ENCODE measurements around the gene CXCL5. TPM values are rescaled to one million over a fixed set of nuclear protein-coding genes. Genes with fewer than 3 reads are reported as not detected.

CXCL5 gene
- total and polyA plus RNA-seq, 4 donors: 1.6 to 52.8 (median 40.2) TPM

GRCh38 chr4:73989928-73990327, 8.5 kb downstream of the CXCL5 start:
- no peak for TF ChIP-seq CTCF (IDR thresholded peaks at IDR 0.05; ENCODE audit: control extremely low read depth, extremely low read depth)
- Histone ChIP-seq H3K4me1 (ENCODE audit: control insufficient read depth in 5 of 5, insufficient read depth in 5 of 5, low read length in 5 of 5) (no peaks in the 10 kb centered on the region), H3K36me3 (ENCODE audit: control insufficient read depth in 4 of 4, insufficient read depth in 4 of 4, low read length in 4 of 4) (no peaks in the 10 kb centered on the region), H3K4me3 (no peak overlapping the region), H3K27me3 (ENCODE audit: control insufficient read depth in 3 of 3, insufficient read depth in 3 of 3, low read length in 2 of 3) (peaks cover 0 to 3% (median 0%) of the 10 kb centered on the region in 3 donors), H3K9me3 (ENCODE audit: control insufficient read depth in 4 of 4, insufficient read depth in 3 of 4, low read length in 3 of 4) (no peaks in the 10 kb centered on the region), H3K9ac (ENCODE audit: insufficient read depth in 1 of 2, low read length in 2 of 2) (no peak overlapping the region), H3K27ac (ENCODE audit: low read depth in 1 of 2, low read length in 1 of 2) (no peak overlapping the region)
- DNase-seq: no peak
- 86 to 92% methylated on average over 5 of the region's 5 CpGs for WGBS, 2 donors
- no peak for ATAC-seq (ENCODE audit: insufficient read depth, low FRiP score)

GRCh38 chr4:73989031-73989430, 9.4 kb downstream of the CXCL5 start:
- Histone ChIP-seq H3K9ac (ENCODE audit: insufficient read depth in 1 of 2, low read length in 2 of 2) (no peak overlapping the region), H3K4me1 (ENCODE audit: control insufficient read depth in 5 of 5, insufficient read depth in 5 of 5, low read length in 5 of 5) (no peaks in the 10 kb centered on the region), H3K36me3 (ENCODE audit: control insufficient read depth in 4 of 4, insufficient read depth in 4 of 4, low read length in 4 of 4) (no peaks in the 10 kb centered on the region), H3K4me3 (no peak overlapping the region), H3K27me3 (ENCODE audit: control insufficient read depth in 3 of 3, insufficient read depth in 3 of 3, low read length in 2 of 3) (peaks cover 0 to 3% (median 0%) of the 10 kb centered on the region in 3 donors), H3K27ac (ENCODE audit: low read depth in 1 of 2, low read length in 1 of 2) (no peak overlapping the region), H3K9me3 (ENCODE audit: control insufficient read depth in 4 of 4, insufficient read depth in 3 of 4, low read length in 3 of 4) (no peaks in the 10 kb centered on the region)
- ATAC-seq (ENCODE audit: insufficient read depth, low FRiP score): no peak
- 56 to 67% methylated on average over 3 of the region's 3 CpGs for WGBS, 2 donors
- DNase-seq: no peak
- no peak for TF ChIP-seq CTCF (IDR thresholded peaks at IDR 0.05; ENCODE audit: control extremely low read depth, extremely low read depth)

- no peak within 1 kb of the TSS for H3K27ac ChIP-seq (ENCODE audit: low read depth in 1 of 2, low read length in 1 of 2)
- H3K4me1 ChIP-seq (ENCODE audit: control insufficient read depth in 5 of 5, insufficient read depth in 5 of 5, low read length in 5 of 5): no peaks in the 10 kb centered on the region
- no peak within 1 kb of the TSS for H3K4me3 ChIP-seq
- H3K9ac ChIP-seq (ENCODE audit: insufficient read depth in 1 of 2, low read length in 2 of 2): no peak within 1 kb of the TSS
- no peaks in the 10 kb centered on the region for H3K36me3 ChIP-seq (ENCODE audit: control insufficient read depth in 4 of 4, insufficient read depth in 4 of 4, low read length in 4 of 4)
- no peak for TF ChIP-seq CTCF (IDR thresholded peaks at IDR 0.05; ENCODE audit: control extremely low read depth, extremely low read depth)
- no peaks in the 10 kb centered on the region for H3K9me3 ChIP-seq (ENCODE audit: control insufficient read depth in 4 of 4, insufficient read depth in 3 of 4, low read length in 3 of 4)
- H3K27me3 ChIP-seq (ENCODE audit: control insufficient read depth in 3 of 3, insufficient read depth in 3 of 3, low read length in 2 of 3): peaks cover 0 to 3% (median 3%) of the 10 kb centered on the region in 3 donors
- DNase-seq: no peak
- 79 to 83% methylated on average over 2 of the region's 2 CpGs for WGBS, 2 donors
- no peak for ATAC-seq (ENCODE audit: insufficient read depth, low FRiP score)
Observed at GRCh38 chr4:73988061-73988460, 10.4 kb downstream of the CXCL5 start, which contains the start of gene PPBP. PPBP (minus strand) TSS chr4:73988190; CDS start chr4:73988103, 87 bp downstream.

GRCh38 chr4:73985528-73985852, 13.0 kb downstream of the CXCL5 start:
- ATAC-seq (ENCODE audit: insufficient read depth, low FRiP score): no peak
- H3K9me3 ChIP-seq (ENCODE audit: control insufficient read depth in 4 of 4, insufficient read depth in 3 of 4, low read length in 3 of 4): no peaks in the 10 kb centered on the region
- DNase-seq: no peak
- no peak overlapping the region for H3K27ac ChIP-seq (ENCODE audit: low read depth in 1 of 2, low read length in 1 of 2)
- H3K4me3 ChIP-seq: no peak overlapping the region
- H3K27me3 ChIP-seq (ENCODE audit: control insufficient read depth in 3 of 3, insufficient read depth in 3 of 3, low read length in 2 of 3): peaks cover 0 to 3% (median 3%) of the 10 kb centered on the region in 3 donors
- H3K36me3 ChIP-seq (ENCODE audit: control insufficient read depth in 4 of 4, insufficient read depth in 4 of 4, low read length in 4 of 4): no peaks in the 10 kb centered on the region
- no peak overlapping the region for H3K9ac ChIP-seq (ENCODE audit: insufficient read depth in 1 of 2, low read length in 2 of 2)
- WGBS, 2 donors: 68 to 77% methylated on average over 1 of the region's 1 CpG
- H3K4me1 ChIP-seq (ENCODE audit: control insufficient read depth in 5 of 5, insufficient read depth in 5 of 5, low read length in 5 of 5): peaks cover 0 to 4% (median 0%) of the 10 kb centered on the region in 5 donors
- TF ChIP-seq CTCF (IDR thresholded peaks at IDR 0.05; ENCODE audit: control extremely low read depth, extremely low read depth): no peak

Data from lung (tissue), 12 donors.